ENCODE measurements around the gene MYOCD.

DNA sequence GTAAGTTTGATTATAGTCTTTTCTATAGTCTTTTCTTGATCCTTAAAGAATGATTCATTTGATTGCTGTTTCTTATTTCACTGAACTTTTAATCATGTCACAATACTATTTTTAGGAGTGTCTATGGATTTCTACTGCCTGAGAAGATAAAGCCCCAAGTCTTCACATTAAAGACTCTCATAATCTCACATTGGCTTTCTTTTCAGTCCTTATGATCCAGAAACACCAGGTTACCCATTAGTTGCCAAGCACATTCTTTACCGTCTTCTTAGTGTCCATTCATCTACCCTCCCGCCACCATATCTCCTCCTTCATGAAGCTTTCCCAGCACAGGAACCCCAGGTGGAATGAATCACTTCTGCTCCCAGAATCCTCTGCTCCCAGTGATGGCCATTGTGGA, 49.5 kb upstream of the MYOCD start:
- TF ChIP-seq CTCF (conservative IDR thresholded peaks at IDR 0.05; ENCODE audit: low read length) = no peak
- TF ChIP-seq EZH2phosphoT487 (IDR thresholded peaks at IDR 0.05; ENCODE audit: borderline replicate concordance) = no peak
